Thyroid gland (tissue), 4 donors: ENCODE measurements around the gene WDR93.

Source experiments
- POLR2A ChIP-seq, 2 donors: fragments of 450-650 bp; IDR thresholded peaks; one replicate each; pipeline ENCODE4 v1.6.1; 2017; ENCODE audit warnings: antibody characterized with exemption in 2 of 2, mild to moderate bottlenecking in 2 of 2, moderate library complexity in 1 of 2
- TF ChIP-seq, protein P1 (sequence below), 6 experiments: fragments of 200-600 bp in 3 of 6; fragments of 450-650 bp in 3 of 6; sonication (generic) in 3 of 6; IDR thresholded peaks; one replicate each; pipeline ENCODE4 v1.5.1; 2016 to 2019; ENCODE audit warnings: antibody characterized with exemption in 6 of 6, mild to moderate bottlenecking in 2 of 6, inconsistent platforms in 1 of 6, moderate library complexity in 1 of 6

DNA sequence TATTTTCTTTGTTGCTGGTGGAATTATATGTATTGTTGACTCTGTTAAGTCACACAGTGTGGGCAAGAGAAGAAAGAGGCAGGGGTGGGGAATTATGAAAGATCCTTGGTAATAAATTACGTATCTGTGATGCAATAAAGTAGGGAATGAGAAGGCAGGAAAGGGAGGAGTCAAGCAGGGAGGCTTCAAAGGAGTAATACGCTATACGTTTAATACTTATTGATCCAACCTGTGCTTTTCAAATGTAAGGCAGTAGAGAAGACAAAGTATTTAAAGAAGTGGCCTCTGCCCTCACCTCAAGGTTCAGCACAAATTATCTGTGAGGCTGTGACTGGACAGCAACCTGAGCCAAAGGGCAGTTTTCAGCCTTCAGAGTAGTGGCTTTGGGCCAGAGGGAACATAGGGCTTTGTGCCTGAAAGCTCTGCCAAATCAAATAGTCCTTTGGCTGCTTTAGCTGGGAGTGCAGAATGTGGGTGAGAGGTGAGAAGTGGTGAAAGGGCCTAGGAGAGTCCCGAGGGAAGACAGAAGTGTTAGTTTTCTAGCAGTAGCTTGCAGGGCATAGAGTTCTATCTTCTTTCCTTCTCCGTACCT, 10.2 kb upstream of the WDR93 start:
- TF ChIP-seq, protein P1, sequence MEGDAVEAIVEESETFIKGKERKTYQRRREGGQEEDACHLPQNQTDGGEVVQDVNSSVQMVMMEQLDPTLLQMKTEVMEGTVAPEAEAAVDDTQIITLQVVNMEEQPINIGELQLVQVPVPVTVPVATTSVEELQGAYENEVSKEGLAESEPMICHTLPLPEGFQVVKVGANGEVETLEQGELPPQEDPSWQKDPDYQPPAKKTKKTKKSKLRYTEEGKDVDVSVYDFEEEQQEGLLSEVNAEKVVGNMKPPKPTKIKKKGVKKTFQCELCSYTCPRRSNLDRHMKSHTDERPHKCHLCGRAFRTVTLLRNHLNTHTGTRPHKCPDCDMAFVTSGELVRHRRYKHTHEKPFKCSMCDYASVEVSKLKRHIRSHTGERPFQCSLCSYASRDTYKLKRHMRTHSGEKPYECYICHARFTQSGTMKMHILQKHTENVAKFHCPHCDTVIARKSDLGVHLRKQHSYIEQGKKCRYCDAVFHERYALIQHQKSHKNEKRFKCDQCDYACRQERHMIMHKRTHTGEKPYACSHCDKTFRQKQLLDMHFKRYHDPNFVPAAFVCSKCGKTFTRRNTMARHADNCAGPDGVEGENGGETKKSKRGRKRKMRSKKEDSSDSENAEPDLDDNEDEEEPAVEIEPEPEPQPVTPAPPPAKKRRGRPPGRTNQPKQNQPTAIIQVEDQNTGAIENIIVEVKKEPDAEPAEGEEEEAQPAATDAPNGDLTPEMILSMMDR (IDR thresholded peaks at IDR 0.05): no peak
- no peak for TF ChIP-seq POLR2A (IDR thresholded peaks at IDR 0.05)
